Esophagus squamous epithelium (tissue), 5 donors: ENCODE data around the gene MAGI1. TPM values are rescaled to one million over a fixed set of nuclear protein-coding genes. Genes with fewer than 3 reads are reported as not detected.

ENCODE experiments used
- DNase-seq: peaks from one replicate; lab custom pipeline; 2025; lab: John Stamatoyannopoulos, UW
- H3K27ac ChIP-seq, 4 donors: fragments of 200-600 bp; sonication (generic); one replicate each; pipeline ENCODE4 v1.5.1; 2016 to 2019; ENCODE audit warnings: mild to moderate bottlenecking in 1 of 4
- H3K27me3 ChIP-seq, 4 donors: fragments of 200-600 bp; sonication (generic); 1 replicate in 3 of 4; 2 replicates in 1 of 4; pipeline versions ENCODE4 v1.5.1 to v1.6.0; 2017 to 2021; ENCODE audit warnings: antibody characterized with exemption in 1 of 4
- H3K36me3 ChIP-seq, 3 donors: fragments of 200-600 bp; sonication (generic); one replicate each; pipeline ENCODE4 v1.5.1; 2016 to 2019
- H3K4me1 ChIP-seq, 3 donors: fragments of 200-600 bp; sonication (generic); one replicate each; pipeline ENCODE4 v1.5.1; 2017 to 2019
- H3K4me3 ChIP-seq, 4 donors: fragments of 200-600 bp; sonication (generic); 1 replicate in 3 of 4; 2 replicates in 1 of 4; pipeline ENCODE4 v1.5.1; 2016 to 2019; ENCODE audit warnings: mild to moderate bottlenecking in 2 of 4, moderate library complexity in 1 of 4
- H3K9me3 ChIP-seq, 3 donors: fragments of 200-600 bp; sonication (generic); one replicate each; pipeline ENCODE4 v1.5.1; 2016 to 2019
- POLR2A ChIP-seq, 4 donors: fragments of 450-650 bp; IDR thresholded peaks; one replicate each; pipeline ENCODE4 v1.6.1; 2017; ENCODE audit warnings: antibody characterized with exemption in 4 of 4, mild to moderate bottlenecking in 4 of 4, moderate library complexity in 3 of 4
- WGBS, 2 donors: methylation state at CpG; one replicate each; pipeline ENCODE4 v1.1.5; 2018; 5-methylcytosine and 5-hydroxymethylcytosine counted together
- intact Hi-C: fragments of 100-400 bp; cut with DNase I; formaldehyde crosslinking; loops from one replicate; pipeline ENCODE4 v1.15.0; 2022
- total RNA-seq, 4 donors: library from RNA; depleted of rRNA; stranded (reverse); fragments of >200 nt; gene quantifications; one replicate each; pipeline ENCODE4 v1.1.0, GENCODE V29; 2016
- TF ChIP-seq, protein P1 (sequence below), 6 experiments: fragments of 450-650 bp in 4 of 6; fragments of 200-600 bp in 2 of 6; sonication (generic) in 2 of 6; IDR thresholded peaks; one replicate each; pipeline ENCODE4 v1.5.1; 2016 to 2019; ENCODE audit warnings: antibody characterized with exemption in 6 of 6, mild to moderate bottlenecking in 4 of 6, moderate library complexity in 4 of 6
- donor health status: DM: yes; HTN: yes; CAD: no.

The MAGI1 gene
- total RNA-seq, 4 donors from 2014 or later, result 12.0 to 28.2 (median 21.1) TPM

DNA sequence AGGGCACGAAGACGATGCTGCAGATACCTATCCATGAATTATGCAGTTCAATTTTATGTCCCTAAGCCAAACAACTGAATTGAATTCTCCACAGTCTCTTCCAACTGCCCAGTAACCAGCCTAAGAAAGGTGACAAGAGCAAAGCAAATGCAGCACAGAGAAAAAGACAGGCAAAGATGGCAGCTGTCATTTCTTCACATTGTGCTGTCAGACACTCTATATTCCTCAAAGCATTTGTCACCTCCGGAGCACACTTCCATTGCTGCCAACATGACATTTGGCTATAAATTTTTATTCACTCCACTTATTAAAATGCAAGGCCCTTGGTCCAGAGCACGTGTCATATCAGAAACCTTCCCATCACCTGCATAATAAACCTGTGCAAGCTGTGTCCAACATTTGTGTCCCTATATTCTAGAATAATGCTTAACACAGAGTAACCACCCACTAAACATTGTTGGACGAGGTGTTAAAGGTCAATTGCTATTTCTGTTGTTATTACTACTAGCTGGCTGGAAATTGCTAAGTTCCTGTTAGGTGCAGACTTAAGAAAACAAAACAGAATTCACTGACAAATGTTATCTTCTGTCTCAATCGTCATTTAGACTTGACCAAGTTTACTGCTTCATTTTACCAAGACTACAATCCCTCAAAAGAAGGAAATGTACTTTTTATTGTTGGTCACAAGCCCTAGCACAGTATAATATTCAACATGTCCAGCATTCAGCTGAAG is 89.7 kb downstream of the MAGI1 start:
- no peak overlapping the region for H3K4me3 ChIP-seq
- H3K4me1 ChIP-seq, result peaks cover 15 to 68% (median 19%) of the 10 kb centered on the region in 3 donors
- no peaks in the 10 kb centered on the region for H3K9me3 ChIP-seq
- intact Hi-C loops, result no loop called here
- TF ChIP-seq POLR2A (IDR thresholded peaks at IDR 0.05), result no peak
- TF ChIP-seq, protein P1, sequence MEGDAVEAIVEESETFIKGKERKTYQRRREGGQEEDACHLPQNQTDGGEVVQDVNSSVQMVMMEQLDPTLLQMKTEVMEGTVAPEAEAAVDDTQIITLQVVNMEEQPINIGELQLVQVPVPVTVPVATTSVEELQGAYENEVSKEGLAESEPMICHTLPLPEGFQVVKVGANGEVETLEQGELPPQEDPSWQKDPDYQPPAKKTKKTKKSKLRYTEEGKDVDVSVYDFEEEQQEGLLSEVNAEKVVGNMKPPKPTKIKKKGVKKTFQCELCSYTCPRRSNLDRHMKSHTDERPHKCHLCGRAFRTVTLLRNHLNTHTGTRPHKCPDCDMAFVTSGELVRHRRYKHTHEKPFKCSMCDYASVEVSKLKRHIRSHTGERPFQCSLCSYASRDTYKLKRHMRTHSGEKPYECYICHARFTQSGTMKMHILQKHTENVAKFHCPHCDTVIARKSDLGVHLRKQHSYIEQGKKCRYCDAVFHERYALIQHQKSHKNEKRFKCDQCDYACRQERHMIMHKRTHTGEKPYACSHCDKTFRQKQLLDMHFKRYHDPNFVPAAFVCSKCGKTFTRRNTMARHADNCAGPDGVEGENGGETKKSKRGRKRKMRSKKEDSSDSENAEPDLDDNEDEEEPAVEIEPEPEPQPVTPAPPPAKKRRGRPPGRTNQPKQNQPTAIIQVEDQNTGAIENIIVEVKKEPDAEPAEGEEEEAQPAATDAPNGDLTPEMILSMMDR (IDR thresholded peaks at IDR 0.05), result no peak
- 68 to 71% methylated on average over 6 of the region's 6 CpGs for WGBS, 2 donors
- H3K27ac ChIP-seq, result peak overlapping the region in 3 of 4 donors; percentile 6 to 33 (median 28)
- H3K36me3 ChIP-seq, result no peaks in the 10 kb centered on the region
- no peaks in the 10 kb centered on the region for H3K27me3 ChIP-seq
- no peak for DNase-seq

DNA sequence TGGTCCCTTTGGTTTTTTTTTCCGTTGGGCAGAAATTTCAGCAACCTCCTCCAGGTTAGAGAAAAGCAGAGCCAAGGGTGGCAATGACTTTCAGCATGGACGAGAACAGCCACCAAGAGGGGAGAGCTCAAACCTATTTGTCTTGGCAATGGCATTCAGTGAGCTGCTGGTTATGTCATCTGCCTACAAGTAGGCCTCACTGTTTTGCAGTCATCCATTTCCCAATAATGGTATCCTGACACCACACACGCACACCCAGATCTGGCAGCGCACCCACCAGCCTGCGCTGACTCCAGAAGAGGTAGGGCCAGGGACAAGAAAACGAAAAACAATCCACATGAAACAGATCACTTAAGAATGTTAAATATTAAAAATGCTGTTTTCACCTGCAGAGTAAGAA is 92.3 kb downstream of the MAGI1 start:
- H3K4me1 ChIP-seq, result peaks cover 3 to 42% (median 10%) of the 10 kb centered on the region in 3 donors
- H3K36me3 ChIP-seq, result no peaks in the 10 kb centered on the region
- H3K27me3 ChIP-seq, result no peaks in the 10 kb centered on the region
- TF ChIP-seq POLR2A (IDR thresholded peaks at IDR 0.05), result no peak
- TF ChIP-seq, protein P1 (IDR thresholded peaks at IDR 0.05), result no peak
- no peak for DNase-seq
- 33 to 57% methylated on average over 4 to 6 of the region's 6 CpGs for WGBS, 2 donors
- H3K4me3 ChIP-seq, result no peak overlapping the region
- peak overlapping the region; percentile 21 to 83 (median 78) for H3K27ac ChIP-seq
- no peaks in the 10 kb centered on the region for H3K9me3 ChIP-seq
- intact Hi-C loops, result no loop called here

DNA sequence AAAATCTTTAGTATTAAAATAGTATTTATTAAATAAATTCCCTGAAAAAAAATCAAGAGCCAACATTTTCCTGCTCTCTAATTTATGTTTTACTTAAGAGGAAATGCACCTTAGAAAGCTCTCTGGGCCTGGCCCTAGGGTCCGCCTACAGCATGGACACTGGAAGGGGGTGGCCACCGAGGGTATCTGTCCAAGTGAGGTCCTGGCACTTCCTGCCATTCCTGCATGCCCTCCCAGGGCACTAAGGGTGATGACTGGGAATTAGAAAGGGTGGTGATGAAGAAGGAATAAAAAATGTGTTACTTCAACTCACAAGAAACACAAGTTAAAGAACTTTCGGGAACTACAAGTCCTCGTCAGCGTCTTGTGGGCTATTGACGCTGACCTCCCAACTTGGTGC is 92.8 kb downstream of the MAGI1 start:
- TF ChIP-seq, protein P1 (IDR thresholded peaks at IDR 0.05), result no peak
- no peak for TF ChIP-seq POLR2A (IDR thresholded peaks at IDR 0.05)
- 64 to 73% methylated on average over 6 of the region's 6 CpGs for WGBS, 2 donors
- no peaks in the 10 kb centered on the region for H3K9me3 ChIP-seq
- intact Hi-C loops, result no loop called here
- no peak for DNase-seq
- H3K27me3 ChIP-seq, result no peaks in the 10 kb centered on the region
- peak overlapping the region; percentile 21 to 83 (median 78) for H3K27ac ChIP-seq
- no peak overlapping the region for H3K4me3 ChIP-seq
- H3K36me3 ChIP-seq, result no peaks in the 10 kb centered on the region
- H3K4me1 ChIP-seq, result peaks cover 3 to 39% (median 10%) of the 10 kb centered on the region in 3 donors

DNA sequence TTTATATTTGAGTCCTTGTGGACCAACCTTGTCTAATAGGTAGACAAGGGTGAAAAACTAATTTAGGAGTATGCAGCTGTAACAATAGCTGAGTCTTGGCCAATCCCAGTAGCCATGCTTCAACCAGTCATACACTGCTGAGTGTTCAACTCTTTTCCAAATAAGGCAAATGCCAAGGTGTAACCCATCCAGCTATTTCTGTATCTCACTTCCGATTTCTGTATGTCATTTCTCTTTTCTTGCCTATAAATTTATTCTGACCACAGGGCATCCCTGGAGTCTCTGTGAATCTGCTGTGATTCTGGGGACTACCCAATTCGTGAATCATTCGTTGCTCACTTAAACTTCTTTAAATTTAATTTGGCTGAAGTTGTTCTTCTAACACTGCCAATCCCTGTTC is 93.2 kb downstream of the MAGI1 start:
- peak overlapping the region; percentile 21 to 83 (median 66) for H3K27ac ChIP-seq
- DNase-seq, result no peak
- H3K36me3 ChIP-seq, result no peaks in the 10 kb centered on the region
- 24 to 61% methylated on average over 3 of the region's 3 CpGs for WGBS, 2 donors
- no peaks in the 10 kb centered on the region for H3K9me3 ChIP-seq
- intact Hi-C loops, result no loop called here
- H3K27me3 ChIP-seq, result no peaks in the 10 kb centered on the region
- H3K4me1 ChIP-seq, result peaks cover 3 to 39% (median 10%) of the 10 kb centered on the region in 3 donors
- TF ChIP-seq POLR2A (IDR thresholded peaks at IDR 0.05), result no peak
- TF ChIP-seq, protein P1 (IDR thresholded peaks at IDR 0.05), result no peak
- H3K4me3 ChIP-seq, result no peak overlapping the region

DNA sequence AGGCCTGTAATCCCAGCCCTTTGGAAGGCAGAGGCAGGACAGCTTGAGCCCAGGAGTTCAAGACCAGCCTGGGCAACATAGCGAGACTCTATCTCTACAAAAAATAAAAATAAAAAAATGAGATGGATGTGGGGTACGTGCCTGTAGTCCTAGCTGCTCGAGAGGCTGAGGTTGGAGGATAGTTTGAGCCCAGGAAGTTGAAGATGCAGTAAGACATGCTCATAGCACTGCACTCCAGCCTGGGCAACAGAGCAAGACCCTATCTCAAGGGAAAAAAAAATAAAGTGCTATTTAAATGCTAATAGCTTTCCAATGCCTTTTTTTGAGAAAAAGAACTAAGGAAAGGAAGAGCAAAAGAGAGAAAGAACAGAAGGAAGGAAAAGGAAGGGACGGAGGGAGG is 94.5 kb downstream of the MAGI1 start:
- Histone ChIP-seq H3K27ac (no peak overlapping the region), H3K36me3 (no peaks in the 10 kb centered on the region), H3K9me3 (no peaks in the 10 kb centered on the region), H3K4me3 (no peak overlapping the region), H3K27me3 (no peaks in the 10 kb centered on the region), H3K4me1 (peaks cover 3 to 41% (median 10%) of the 10 kb centered on the region in 3 donors)
- intact Hi-C loops, result no loop called here
- 81 to 86% methylated on average over 4 of the region's 4 CpGs for WGBS, 2 donors
- TF ChIP-seq POLR2A (IDR thresholded peaks at IDR 0.05), result no peak
- TF ChIP-seq, protein P1 (IDR thresholded peaks at IDR 0.05), result no peak
- no peak for DNase-seq
